DOHH2 (cell line): ENCODE data around the gene JDP2.

Experiments
- H3F3A ChIP-seq: fragments of 200-600 bp; sonication (generic), shearing (Covaris generic); 2 replicates; pipeline ENCODE4 v1.6.0; 2016; ENCODE audit warnings: antibody characterized with exemption, mild to moderate bottlenecking; ENCODE audit not compliant: control insufficient read depth, insufficient read depth
- H3K27ac ChIP-seq: fragments of 200-600 bp; sonication (generic); 2 replicates; pipeline ENCODE4 v1.5.1; 2014; ENCODE audit warnings: low read depth, mild to moderate bottlenecking, low read length, moderate library complexity
- H3K27me3 ChIP-seq: fragments of 200-600 bp; sonication (generic); 2 replicates; pipeline ENCODE4 v1.6.1; 2014; ENCODE audit warnings: mild to moderate bottlenecking, low read length, mixed read lengths; ENCODE audit not compliant: control insufficient read depth
- H3K36me3 ChIP-seq: fragments of 200-600 bp; sonication (generic); 2 replicates; pipeline ENCODE4 v1.6.1; 2014; ENCODE audit warnings: mild to moderate bottlenecking, low read length, moderate library complexity, mixed read lengths; ENCODE audit not compliant: control insufficient read depth
- H3K4me1 ChIP-seq: fragments of 200-600 bp; sonication (generic); 2 replicates; pipeline ENCODE4 v1.6.1; 2014; ENCODE audit warnings: mild to moderate bottlenecking, low read length, mixed read lengths; ENCODE audit not compliant: control insufficient read depth
- H3K4me2 ChIP-seq: fragments of 200-600 bp; sonication (generic); 2 replicates; pipeline ENCODE4 v1.6.0; 2014; ENCODE audit warnings: mild to moderate bottlenecking, low read length, moderate library complexity
- H3K4me3 ChIP-seq: fragments of 200-600 bp; sonication (generic); 2 replicates; pipeline ENCODE4 v1.5.1; 2014; ENCODE audit warnings: mild to moderate bottlenecking, low read length, mixed read lengths
- H3K79me2 ChIP-seq: fragments of 200-600 bp; sonication (generic); 2 replicates; pipeline ENCODE4 v1.6.1; 2014; ENCODE audit warnings: mild to moderate bottlenecking, low read length, mixed read lengths; ENCODE audit not compliant: control insufficient read depth
- H3K9me2 ChIP-seq: fragments of 200-600 bp; sonication (generic); replicated peaks from 2 replicates; pipeline ENCODE4 v1.6.1; 2014; ENCODE audit warnings: mild to moderate bottlenecking, low read length, mixed read lengths; ENCODE audit not compliant: control insufficient read depth
- H3K9me3 ChIP-seq: fragments of 200-600 bp; sonication (generic); 2 replicates; pipeline ENCODE4 v1.6.1; 2014; ENCODE audit warnings: antibody characterized with exemption, low read length, mixed read lengths; ENCODE audit not compliant: control insufficient read depth, insufficient read depth
- H4K20me1 ChIP-seq: fragments of 200-600 bp; sonication (generic); 2 replicates; pipeline ENCODE4 v1.6.0; 2014; ENCODE audit warnings: low read depth, mild to moderate bottlenecking, antibody characterized with exemption, low read length, moderate library complexity; ENCODE audit not compliant: control insufficient read depth, insufficient read depth
- CTCF ChIP-seq: fragments of 200-600 bp; sonication (generic); IDR thresholded peaks from one replicate; pipeline ENCODE4 v1.5.1; 2014; ENCODE audit warnings: antibody characterized with exemption, mild to moderate bottlenecking, low read depth, low read length; ENCODE audit not compliant: poor library complexity, severe bottlenecking
- EZH2phosphoT487 ChIP-seq: fragments of 200-600 bp; sonication (generic); IDR thresholded peaks from 2 replicates; pipeline ENCODE4 v1.6.1; 2017; ENCODE audit warnings: borderline replicate concordance, mild to moderate bottlenecking, antibody characterized with exemption, low read length, moderate library complexity, mixed read lengths

JDP2 gene, protein sequence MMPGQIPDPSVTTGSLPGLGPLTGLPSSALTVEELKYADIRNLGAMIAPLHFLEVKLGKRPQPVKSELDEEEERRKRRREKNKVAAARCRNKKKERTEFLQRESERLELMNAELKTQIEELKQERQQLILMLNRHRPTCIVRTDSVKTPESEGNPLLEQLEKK

DNA sequence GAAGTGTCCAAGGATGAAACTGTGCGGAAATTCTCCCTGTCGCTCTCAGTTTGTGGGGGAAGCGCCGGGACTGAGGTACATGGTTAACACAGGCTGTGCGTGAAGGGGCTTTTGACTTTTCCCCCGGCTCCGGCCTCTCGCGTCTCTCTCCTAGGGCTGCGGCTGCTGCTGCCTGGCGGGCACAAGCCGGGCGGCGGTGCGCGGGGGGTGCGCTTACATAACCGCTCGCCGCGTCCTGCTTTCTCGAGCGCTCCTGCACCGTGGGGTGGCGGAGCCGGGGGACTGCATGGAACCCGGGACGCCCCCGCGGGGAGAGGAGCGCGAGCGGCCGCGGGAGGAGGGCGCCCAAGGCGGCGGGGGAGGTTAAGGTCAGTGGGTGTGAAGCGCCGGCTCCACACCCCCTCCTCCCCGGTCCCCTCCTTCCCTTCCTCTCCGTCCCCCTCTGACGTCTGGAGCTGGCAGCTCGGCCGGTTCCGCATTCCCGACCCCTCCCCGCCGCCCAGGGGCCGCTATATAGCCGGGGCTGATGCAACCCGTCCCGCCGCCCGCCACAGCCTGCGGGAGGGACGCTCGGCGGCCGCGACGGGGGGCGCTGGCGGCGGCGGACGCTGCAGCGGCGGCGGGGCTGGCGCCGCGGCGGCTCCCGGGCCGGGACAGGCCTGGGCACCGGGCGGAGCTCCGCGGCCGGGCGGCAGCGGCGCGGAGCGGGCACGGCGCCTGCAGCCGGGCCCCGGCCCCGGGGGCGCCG is at the start of gene JDP2:
Gene JDP2, plus strand, starts transcription at position 541 of the 748 bp plus-strand sequence. CDS start 9,899 bp downstream, outside the sequence.
- Histone ChIP-seq H3K9me2 (no peaks in the 10 kb centered on the region), H3F3A (peaks cover 8% of the 10 kb centered on the region), H3K4me1 (peaks cover 25% of the 10 kb centered on the region), H3K4me3 (peak within 1 kb of the TSS; percentile 72), H3K36me3 (no peaks in the 10 kb centered on the region), H3K27ac (no peak within 1 kb of the TSS), H4K20me1 (no peaks in the 10 kb centered on the region), H3K79me2 (no peaks in the 10 kb centered on the region), H3K27me3 (peaks cover 39% of the 10 kb centered on the region), H3K4me2 (peak within 1 kb of the TSS; percentile 87), H3K9me3 (peaks cover 4% of the 10 kb centered on the region)
- TF ChIP-seq EZH2phosphoT487 (peak; percentile 68; the same call in 1 of the 2 replicates), CTCF (no peak)

- no peaks in the 10 kb centered on the region for H3K9me3 ChIP-seq
- TF ChIP-seq EZH2phosphoT487 (no peak), CTCF (no peak)
- H3K36me3 ChIP-seq: no peaks in the 10 kb centered on the region
- no peaks in the 10 kb centered on the region for H3F3A ChIP-seq
- no peak overlapping the region for H3K4me2 ChIP-seq
- no peak overlapping the region for H3K27ac ChIP-seq
- H4K20me1 ChIP-seq: no peaks in the 10 kb centered on the region
- no peaks in the 10 kb centered on the region for H3K79me2 ChIP-seq
- peaks cover 8% of the 10 kb centered on the region for H3K27me3 ChIP-seq
- no peak overlapping the region for H3K4me3 ChIP-seq
- H3K9me2 ChIP-seq: no peaks in the 10 kb centered on the region
- peaks cover 12% of the 10 kb centered on the region for H3K4me1 ChIP-seq
Measured at GRCh38 chr14:75379246-75379929, 48.4 kb upstream of the JDP2 start.

DNA sequence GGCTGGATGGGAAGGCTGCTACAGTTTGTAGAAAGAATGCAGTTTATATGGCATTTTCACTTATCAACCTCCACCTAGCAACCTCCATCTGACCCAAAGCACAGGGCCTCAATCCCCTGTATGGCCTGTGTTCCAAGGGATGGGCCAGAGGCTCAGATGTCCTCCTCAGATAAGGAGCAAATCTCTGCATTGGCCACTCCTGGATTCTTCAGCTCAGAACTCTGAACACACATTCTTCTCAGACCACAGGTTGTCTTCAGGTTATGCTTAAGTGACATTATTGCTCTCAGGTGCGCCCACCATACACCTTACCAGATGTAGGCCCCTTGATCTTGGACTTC is 47.9 kb upstream of the JDP2 start:
- Histone ChIP-seq H3K4me3 (no peak overlapping the region), H3K4me1 (peaks cover 13% of the 10 kb centered on the region)
- TF ChIP-seq CTCF (no peak), EZH2phosphoT487 (no peak)

More for the DNA sequence above, 47.9 kb upstream of the JDP2 start:
- Histone ChIP-seq H3K36me3 (no peaks in the 10 kb centered on the region), H3K9me2 (no peaks in the 10 kb centered on the region), H3K79me2 (no peaks in the 10 kb centered on the region), H3K9me3 (no peaks in the 10 kb centered on the region), H3K27ac (no peak overlapping the region), H3K4me2 (no peak overlapping the region), H3K27me3 (peaks cover 13% of the 10 kb centered on the region), H3F3A (no peaks in the 10 kb centered on the region), H4K20me1 (no peaks in the 10 kb centered on the region)
